Neural progenitor cell (in vitro differentiated cells): ENCODE data around the gene SEPTIN2. TPM values are rescaled to one million over a fixed set of nuclear protein-coding genes. Genes with fewer than 3 reads are reported as not detected.

Source experiments
- DNase-seq: peaks from one replicate; pipeline ENCODE4 v3.0.0-alpha.2; 2016; ENCODE audit warnings: low spot score
- H2AFZ ChIP-seq: fragments of 200-600 bp; sonication (generic); replicated peaks from 2 replicates; pipeline ENCODE4 v1.6.1; 2016; ENCODE audit warnings: antibody characterized with exemption
- H3F3A ChIP-seq: fragments of 200-600 bp; sonication (generic); 2 replicates; pipeline ENCODE4 v1.6.1; 2016; ENCODE audit warnings: antibody characterized with exemption, low read depth
- H3K27ac ChIP-seq: fragments of 200-600 bp; sonication (generic); 2 replicates; pipeline ENCODE4 v1.5.1; 2016; ENCODE audit warnings: mild to moderate bottlenecking
- H3K27me3 ChIP-seq: fragments of 200-600 bp; sonication (generic); 2 replicates; pipeline ENCODE4 v1.6.1; 2016; ENCODE audit warnings: mild to moderate bottlenecking, moderate library complexity
- H3K36me3 ChIP-seq: fragments of 200-600 bp; sonication (generic); 2 replicates; pipeline ENCODE4 v1.5.1; 2016
- H3K4me1 ChIP-seq: fragments of 200-600 bp; sonication (generic); 2 replicates; pipeline ENCODE4 v1.6.1; 2016; ENCODE audit warnings: mixed run types
- H3K4me2 ChIP-seq: fragments of 200-600 bp; sonication (generic); 2 replicates; pipeline ENCODE4 v1.6.1; 2016
- H3K4me3 ChIP-seq: fragments of 200-600 bp; sonication (generic); 2 replicates; pipeline ENCODE4 v1.5.1; 2016
- H3K79me2 ChIP-seq: fragments of 200-600 bp; sonication (generic); 2 replicates; pipeline ENCODE4 v1.6.1; 2016; ENCODE audit warnings: low read depth
- H3K9ac ChIP-seq: fragments of 200-600 bp; sonication (generic); 2 replicates; pipeline ENCODE4 v1.6.1; 2016
- H3K9me3 ChIP-seq: fragments of 200-600 bp; sonication (generic); 2 replicates; pipeline ENCODE4 v1.5.1; 2016; ENCODE audit warnings: low read depth
- H4K20me1 ChIP-seq: fragments of 200-600 bp; sonication (generic); 2 replicates; pipeline ENCODE4 v1.6.1; 2016; ENCODE audit warnings: low read depth
- H3K27ac Mint-ChIP-seq: 3 replicates; pipeline ENCODE4 v1.8.0; 2021; ENCODE audit warnings: mixed read lengths
- H3K27me3 Mint-ChIP-seq: 2 replicates; pipeline ENCODE4 v1.8.0; 2022; ENCODE audit warnings: low read depth, mild to moderate bottlenecking, inconsistent platforms, moderate library complexity, mixed read lengths; ENCODE audit not compliant: insufficient read depth
- H3K36me3 Mint-ChIP-seq: 3 replicates; pipeline ENCODE4 v1.8.0; 2021; ENCODE audit warnings: mixed read lengths
- H3K4me1 Mint-ChIP-seq: 3 replicates; pipeline ENCODE4 v1.8.0; 2021; ENCODE audit warnings: mixed read lengths
- H3K4me3 Mint-ChIP-seq: 3 replicates; pipeline ENCODE4 v1.8.0; 2021; ENCODE audit warnings: mild to moderate bottlenecking, moderate library complexity, mixed read lengths
- H3K9me3 Mint-ChIP-seq: 3 replicates; pipeline ENCODE4 v1.8.0; 2020; ENCODE audit warnings: mixed read lengths
- CTCF ChIP-seq: fragments of 200-600 bp; sonication (generic); IDR thresholded peaks from 2 replicates; pipeline ENCODE4 v1.5.1; 2017; ENCODE audit warnings: antibody characterized with exemption, mild to moderate bottlenecking
- EZH2 ChIP-seq: fragments of 200-600 bp; sonication (generic); IDR thresholded peaks from 2 replicates; pipeline ENCODE4 v1.6.1; 2017; ENCODE audit warnings: antibody characterized with exemption, mild to moderate bottlenecking, moderate library complexity
- EZH2phosphoT487 ChIP-seq: fragments of 200-600 bp; sonication (generic); IDR thresholded peaks from 2 replicates; pipeline ENCODE4 v1.6.1; 2017; ENCODE audit warnings: antibody characterized with exemption
- total RNA-seq: library from RNA; depleted of rRNA; stranded (reverse); fragments of >200 nt; gene quantifications from 2 replicates; pipeline ENCODE4 v1.2.3, GENCODE V29; 2015; ENCODE audit warnings: low replicate concordance

Gene SEPTIN2
- total RNA-seq, 1 donor from 2014 or later, result 632 TPM

GRCh38 chr2:241324775-241325174 lies 9.1 kb downstream of the SEPTIN2 start:
- peaks cover 76% of the 10 kb centered on the region for H4K20me1 ChIP-seq
- H3K9me3 ChIP-seq, result no peaks in the 10 kb centered on the region
- H3K27me3 ChIP-seq, result no peaks in the 10 kb centered on the region
- DNase-seq, result no peak
- H2AFZ ChIP-seq, result no peak overlapping the region
- peaks cover 3% of the 10 kb centered on the region for H3K27me3 Mint-ChIP-seq
- no peaks in the 10 kb centered on the region for H3K9me3 Mint-ChIP-seq
- H3K4me2 ChIP-seq, result no peak overlapping the region
- H3K4me1 ChIP-seq, result peaks cover 4% of the 10 kb centered on the region
- no peak overlapping the region for H3K27ac Mint-ChIP-seq
- peaks cover 37% of the 10 kb centered on the region for H3K36me3 Mint-ChIP-seq
- no peak overlapping the region for H3K4me3 Mint-ChIP-seq
- H3K27ac ChIP-seq, result no peak overlapping the region
- peaks cover 15% of the 10 kb centered on the region for H3K4me1 Mint-ChIP-seq
- H3K4me3 ChIP-seq, result no peak overlapping the region
- no peak overlapping the region for H3K9ac ChIP-seq
- peaks cover 100% of the 10 kb centered on the region for H3K79me2 ChIP-seq
- H3F3A ChIP-seq, result peaks cover 4% of the 10 kb centered on the region
- TF ChIP-seq EZH2, result no peak
- TF ChIP-seq EZH2phosphoT487, result no peak
- no peak for TF ChIP-seq CTCF
- peaks cover 25% of the 10 kb centered on the region for H3K36me3 ChIP-seq

GRCh38 chr2:241325257-241325656 lies 9.5 kb downstream of the SEPTIN2 start:
- Histone ChIP-seq H3K27ac (no peak overlapping the region), H3K4me2 (no peak overlapping the region), H3K4me1 (no peaks in the 10 kb centered on the region), H2AFZ (no peak overlapping the region), H3K9ac (no peak overlapping the region), H3K9me3 (no peaks in the 10 kb centered on the region), H3K36me3 (peaks cover 25% of the 10 kb centered on the region), H3K27me3 (no peaks in the 10 kb centered on the region), H4K20me1 (peaks cover 75% of the 10 kb centered on the region), H3K79me2 (peaks cover 100% of the 10 kb centered on the region), H3F3A (peaks cover 4% of the 10 kb centered on the region), H3K4me3 (no peak overlapping the region)
- Mint-ChIP-seq H3K9me3 (no peaks in the 10 kb centered on the region), H3K27ac (no peak overlapping the region), H3K27me3 (peaks cover 3% of the 10 kb centered on the region), H3K4me3 (no peak overlapping the region), H3K4me1 (peaks cover 10% of the 10 kb centered on the region), H3K36me3 (peaks cover 32% of the 10 kb centered on the region)
- TF ChIP-seq EZH2phosphoT487 (no peak), CTCF (no peak), EZH2 (no peak)
- DNase-seq, result no peak

- no peak for DNase-seq
- H3K9me3 Mint-ChIP-seq, result no peaks in the 10 kb centered on the region
- H3K9ac ChIP-seq, result no peak overlapping the region
- H3K36me3 Mint-ChIP-seq, result peaks cover 30% of the 10 kb centered on the region
- no peaks in the 10 kb centered on the region for H3K9me3 ChIP-seq
- H3K4me3 Mint-ChIP-seq, result no peak overlapping the region
- H3K4me1 ChIP-seq, result no peaks in the 10 kb centered on the region
- peaks cover 10% of the 10 kb centered on the region for H3F3A ChIP-seq
- no peaks in the 10 kb centered on the region for H3K27me3 ChIP-seq
- peaks cover 3% of the 10 kb centered on the region for H3K27me3 Mint-ChIP-seq
- H3K27ac ChIP-seq, result no peak overlapping the region
- H3K79me2 ChIP-seq, result peaks cover 100% of the 10 kb centered on the region
- peaks cover 59% of the 10 kb centered on the region for H4K20me1 ChIP-seq
- peaks cover 22% of the 10 kb centered on the region for H3K36me3 ChIP-seq
- no peaks in the 10 kb centered on the region for H3K4me1 Mint-ChIP-seq
- no peak overlapping the region for H3K4me2 ChIP-seq
- H3K27ac Mint-ChIP-seq, result no peak overlapping the region
- no peak overlapping the region for H2AFZ ChIP-seq
- no peak for TF ChIP-seq CTCF
- no peak for TF ChIP-seq EZH2phosphoT487
- no peak for TF ChIP-seq EZH2
- no peak overlapping the region for H3K4me3 ChIP-seq
Measured at GRCh38 chr2:241329669-241330615, 14.2 kb downstream of the SEPTIN2 start.
